Measurements from ENCODE around the gene UBR7. TPM values are rescaled to one million over a fixed set of nuclear protein-coding genes. Genes with fewer than 3 reads are reported as not detected.

UBR7 gene
- total RNA-seq, 8 experiments from 2014 or later, result 7.5 to 29.6 (median 18.9) TPM

DNA sequence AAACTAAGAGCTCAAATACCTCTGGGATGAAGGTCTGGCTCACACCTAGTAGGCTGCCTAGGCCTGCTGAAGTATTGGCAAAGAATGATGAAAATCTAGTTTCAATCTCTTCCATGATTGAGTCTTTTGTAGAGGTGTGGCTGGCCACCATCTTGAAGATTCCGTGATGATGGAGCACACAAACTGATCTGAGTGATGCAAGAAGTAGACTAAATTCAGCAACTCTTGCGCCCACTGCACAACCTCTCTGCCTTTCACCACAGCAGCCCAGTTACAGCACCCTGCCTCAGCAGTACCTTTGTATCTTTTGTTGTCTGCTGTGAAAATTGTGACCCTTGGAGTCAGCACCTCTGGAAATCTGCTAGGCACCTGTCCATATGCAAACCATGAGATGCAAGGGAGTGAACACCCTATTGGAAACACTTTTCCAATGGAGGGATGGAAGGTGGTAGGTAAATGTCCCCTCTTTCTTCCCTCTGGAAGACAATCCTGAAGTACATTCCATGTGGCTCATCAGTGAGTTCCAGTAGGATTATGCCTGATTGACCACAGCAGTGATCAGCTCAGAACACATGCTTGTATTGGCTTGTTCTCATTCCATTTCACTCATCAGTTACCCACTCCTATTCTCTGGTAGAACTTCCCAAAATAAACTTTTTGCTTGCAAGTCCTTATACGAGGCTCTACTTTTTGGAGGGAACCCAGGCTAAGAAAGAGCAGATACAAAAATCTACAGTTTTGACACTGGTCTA lies 67.2 kb downstream of the UBR7 start:
- no peak overlapping the region for H3K27ac ChIP-seq
- no peak for ATAC-seq (replicated peaks in 6 of 8)
- H3K4me1 ChIP-seq (replicated peaks in 1 of 2), result peaks cover 4 to 5% of the 10 kb centered on the region in 2 donors
- 83 to 100% (median 95%) methylated on average over 1 to 2 of the region's 3 CpGs; no CpG with 5 or more reads in 4 of the 10 experiments for WGBS, 10 experiments
- no peak overlapping the region for H3K4me3 ChIP-seq
- in situ Hi-C loops (cut with MboI; ENCODE audit: low pct_unique_long_range_greater_than_20kb in 2 of 9, low sequenced_read_pairs in 9 of 9, unreplicated experiment in 9 of 9), result no loop called here

DNA sequence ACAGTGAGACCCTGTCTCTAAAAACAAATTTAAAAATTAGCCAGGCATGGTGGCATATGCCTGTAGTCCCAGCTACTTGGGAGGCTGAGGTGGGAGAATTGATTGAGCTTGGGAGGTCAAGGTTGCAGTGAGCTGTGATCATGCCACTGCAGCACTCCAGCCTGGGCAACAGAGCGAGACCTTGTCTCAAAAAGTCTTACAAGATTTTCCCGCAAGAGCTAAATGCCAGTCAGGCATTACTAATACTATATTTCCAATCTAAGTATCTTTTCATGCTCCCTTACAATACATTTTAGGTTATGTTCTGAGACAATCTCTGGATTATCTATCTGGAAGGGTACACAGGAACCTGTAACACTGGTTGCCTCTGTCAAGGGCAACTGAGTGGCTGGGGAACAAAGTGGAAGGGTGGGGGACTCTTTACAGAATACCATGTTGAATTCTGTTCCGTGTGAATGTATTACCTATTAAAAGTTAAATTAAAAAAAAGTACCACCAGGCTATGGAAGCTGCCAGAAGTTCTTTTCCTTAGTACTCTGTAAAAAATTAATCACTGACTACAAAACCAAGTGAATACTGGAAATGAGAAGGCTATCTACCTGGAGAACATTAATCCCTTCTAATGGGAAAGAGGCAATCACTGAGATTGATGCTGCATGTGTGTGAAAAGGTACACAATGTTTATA lies 69.1 kb downstream of the UBR7 start:
- WGBS, 10 experiments, result 83 to 100% (median 100%) methylated on average over 1 to 3 of the region's 3 CpGs; no CpG with 5 or more reads in 1 of the 10 experiments
- in situ Hi-C loops (cut with MboI; ENCODE audit: low pct_unique_long_range_greater_than_20kb in 2 of 9, low sequenced_read_pairs in 9 of 9, unreplicated experiment in 9 of 9), result no loop called here
- no peak overlapping the region for H3K4me3 ChIP-seq
- no peak for ATAC-seq (replicated peaks in 6 of 8)
- H3K4me1 ChIP-seq (replicated peaks in 1 of 2), result no peaks in the 10 kb centered on the region
- H3K27ac ChIP-seq, result no peak overlapping the region

Other genes starting within 250 kb of the UBR7 start
- 10 to 100 TPM; 16.2 to 37.3 (median 22.4) TPM for gene ITPK1, start 91.3 kb upstream of the UBR7 start, total RNA-seq
- 10 to 100 TPM; 13.6 to 81.2 (median 50.4) TPM for gene MOAP1, start 22.4 kb upstream of the UBR7 start, total RNA-seq
- gene LYSET, start 21.9 kb upstream of the UBR7 start, total RNA-seq, result 10 to 100 TPM; 11.7 to 26.5 (median 20.8) TPM
- 10 to 100 TPM; 10.3 to 23.7 (median 15.6) TPM for gene GON7, start 191 bp upstream of the UBR7 start, total RNA-seq
- 10 to 100 TPM; 10.1 to 26.0 (median 15.1) TPM for gene BTBD7, start 125.8 kb downstream of the UBR7 start, total RNA-seq
- 1 to 10 TPM in 1 of 8 experiments, under 1 TPM in 1, not detected in 6; 0.55 to 1.3 TPM for gene COX8C, start 139.9 kb downstream of the UBR7 start, total RNA-seq
- gene UNC79, start 223.7 kb downstream of the UBR7 start, total RNA-seq, result 10 to 100 TPM in 3 of 8 experiments, 1 to 10 TPM in 3, under 1 TPM in 2; 0.31 to 16.8 (median 7.2) TPM